WTC11 (cell line): Measurements from ENCODE around the gene APOA4. TPM values are rescaled to one million over a fixed set of nuclear protein-coding genes. Genes with fewer than 3 reads are reported as not detected.

Source experiments
- ATAC-seq: fragments of 200-7000 bp; cut with Tn5 transposase; 2 replicates; pipeline ENCODE4 v1.10.0; 2021; ENCODE audit warnings: mild to moderate bottlenecking, moderate library complexity
- Bru-seq: library from RNA; stranded (reverse); fragments of 400-500 nt; gene quantifications from one replicate; lab custom pipeline; 2021; lab: Mats Ljungman, UMichigan
- CTCF ChIA-PET: fragments of 300-600 bp; sonication (Branson Sonifier 250); formaldehyde crosslinking; loops from one replicate; lab custom pipeline; 2021; ENCODE audit warnings: antibody characterized with exemption; lab: Charles Lee
- POLR2A ChIA-PET: fragments of 350-600 bp; sonication (Branson Sonifier 250); formaldehyde crosslinking; loops from one replicate; lab custom pipeline; 2021; ENCODE audit warnings: antibody characterized with exemption; lab: Charles Lee
- DNase-seq: peaks from one replicate; pipeline ENCODE4 v3.0.0; 2021; ENCODE audit warnings: low spot score
- H3K27ac Mint-ChIP-seq: 2 replicates; pipeline ENCODE4 v1.8.0; 2021; ENCODE audit warnings: mixed read lengths
- H3K27me3 Mint-ChIP-seq: 2 replicates; pipeline ENCODE4 v1.8.0; 2021; ENCODE audit warnings: low read depth, mild to moderate bottlenecking, moderate library complexity, mixed read lengths
- H3K36me3 Mint-ChIP-seq: 2 replicates; pipeline ENCODE4 v1.8.0; 2021; ENCODE audit warnings: mixed read lengths
- H3K4me1 Mint-ChIP-seq: 2 replicates; pipeline ENCODE4 v1.8.0; 2022; ENCODE audit warnings: mixed read lengths
- H3K4me3 Mint-ChIP-seq: 2 replicates; pipeline ENCODE4 v1.8.0; 2021; ENCODE audit warnings: mild to moderate bottlenecking, moderate library complexity, mixed read lengths
- H3K9me3 Mint-ChIP-seq: 2 replicates; pipeline ENCODE4 v1.8.0; 2021; ENCODE audit warnings: mixed read lengths
- ATF1 ChIP-seq: sonication (generic); formaldehyde crosslinking; IDR thresholded peaks from 2 replicates; pipeline ENCODE4 v1.8.1; 2023; ENCODE audit warnings: mild to moderate bottlenecking, moderate library complexity, missing genetic modification reagents
- CREB1 ChIP-seq: sonication (generic); formaldehyde crosslinking; IDR thresholded peaks from 2 replicates; pipeline ENCODE4 v1.8.0; 2023; ENCODE audit warnings: mild to moderate bottlenecking, missing genetic modification reagents
- ELF4 ChIP-seq: sonication (generic); formaldehyde crosslinking; IDR thresholded peaks from 2 replicates; pipeline ENCODE4 v1.8.1; 2022; ENCODE audit warnings: low read depth, mild to moderate bottlenecking, moderate library complexity, missing genetic modification reagents
- ESRRA ChIP-seq: sonication (generic); formaldehyde crosslinking; IDR thresholded peaks from 2 replicates; pipeline ENCODE4 v1.8.1; 2022; ENCODE audit warnings: mild to moderate bottlenecking, missing genetic modification reagents, borderline replicate concordance
- GABPB1 ChIP-seq: sonication (generic); formaldehyde crosslinking; IDR thresholded peaks from 2 replicates; pipeline ENCODE4 v1.8.1; 2023; ENCODE audit warnings: mild to moderate bottlenecking, missing genetic modification reagents
- GRHL2 ChIP-seq: fragments of 250-450 bp; sonication (Bioruptor Pico); IDR thresholded peaks from 2 replicates; pipeline ENCODE4 v1.8.0; 2022; ENCODE audit warnings: mild to moderate bottlenecking, moderate library complexity; ENCODE audit not compliant: insufficient replicate concordance, severe bottlenecking
- IRF1 ChIP-seq: sonication (generic); formaldehyde crosslinking; IDR thresholded peaks from 2 replicates; pipeline ENCODE4 v1.8.0; 2023; ENCODE audit warnings: missing genetic modification reagents
- JUN ChIP-seq: sonication (generic); formaldehyde crosslinking; IDR thresholded peaks from 2 replicates; pipeline ENCODE4 v1.8.0; 2023; ENCODE audit warnings: mild to moderate bottlenecking, missing genetic modification reagents
- NFATC4 ChIP-seq: fragments of 250-450 bp; sonication (Bioruptor Pico); IDR thresholded peaks from 2 replicates; pipeline ENCODE4 v1.9.0; 2021; ENCODE audit warnings: mild to moderate bottlenecking
- PRDM15 ChIP-seq: sonication (generic); formaldehyde crosslinking; IDR thresholded peaks from 2 replicates; pipeline ENCODE4 v1.8.0; 2022; ENCODE audit warnings: missing genetic modification reagents
- SP1 ChIP-seq: sonication (generic); formaldehyde crosslinking; conservative IDR thresholded peaks from 2 replicates; pipeline ENCODE4 v1.8.1; 2022; ENCODE audit warnings: missing genetic modification reagents
- TEAD4 ChIP-seq: sonication (generic); formaldehyde crosslinking; IDR thresholded peaks from 2 replicates; pipeline ENCODE4 v1.8.0; 2022; ENCODE audit warnings: mild to moderate bottlenecking, missing genetic modification reagents
- ZBTB21 ChIP-seq: sonication (generic); formaldehyde crosslinking; IDR thresholded peaks from 2 replicates; pipeline ENCODE4 v1.8.1; 2023; ENCODE audit warnings: mild to moderate bottlenecking, missing genetic modification reagents, borderline replicate concordance
- ZNF219 ChIP-seq: sonication (generic); formaldehyde crosslinking; IDR thresholded peaks from 2 replicates; pipeline ENCODE4 v1.8.0; 2023; ENCODE audit warnings: missing genetic modification reagents, mild to moderate bottlenecking, borderline replicate concordance
- ZNF232 ChIP-seq: sonication (generic); formaldehyde crosslinking; IDR thresholded peaks from 2 replicates; pipeline ENCODE4 v1.8.0; 2022; ENCODE audit warnings: mild to moderate bottlenecking, missing genetic modification reagents
- ZNF416 ChIP-seq: fragments of 250-450 bp; sonication (Bioruptor Pico); IDR thresholded peaks from 2 replicates; pipeline ENCODE4 v1.9.0; 2021; ENCODE audit warnings: mild to moderate bottlenecking, inconsistent platforms
- long read RNA-seq, 3 experiments: library from RNA in 1 of 3; library from capped mRNA in 1 of 3; library from polyadenylated mRNA in 1 of 3; unstranded in 2 of 3; stranded (forward) in 1 of 3; transcript quantifications; one replicate each; pipeline ENCODE4 v2.0.0, GENCODE V29; 2021
- total RNA-seq: library from RNA; stranded (reverse); gene quantifications from 3 replicates; pipeline ENCODE4 v1.2.3, GENCODE V29; 2021
- TF ChIP-seq, protein P1 (sequence below): sonication (generic); formaldehyde crosslinking; IDR thresholded peaks from 2 replicates; pipeline ENCODE4 v1.8.0; 2023; ENCODE audit warnings: missing genetic modification reagents, mild to moderate bottlenecking, borderline replicate concordance
- TF ChIP-seq, protein P2 (sequence below): sonication (generic); formaldehyde crosslinking; IDR thresholded peaks from 2 replicates; pipeline ENCODE4 v1.8.1; 2022; ENCODE audit warnings: low read depth, mild to moderate bottlenecking, moderate library complexity, missing genetic modification reagents, borderline replicate concordance

The APOA4 gene
- total RNA-seq (not detected in 3 replicates), Bru-seq, nascent RNA (not detected)
- long read RNA-seq, experiment 1 = 0 reads
- long read RNA-seq, experiment 2 = 0 reads
- long read RNA-seq, experiment 3 = 0 reads

- Mint-ChIP-seq H3K4me1 (no peaks in the 10 kb centered on the region), H3K9me3 (no peaks in the 10 kb centered on the region), H3K4me3 (no peak within 1 kb of the TSS), H3K27me3 (no peaks in the 10 kb centered on the region; the same call in 1 of the 2 replicates), H3K36me3 (no peaks in the 10 kb centered on the region), H3K27ac (no peak within 1 kb of the TSS)
- ChIA-PET CTCF (interaction anchor here (0.5 to 2.4 kb wide), 5 partner anchors 13 to 606 kb away, joined by 3 to 17 read pairs (median 4); partner anchors contain the start of gene APOA5), POLR2A (no interaction called here)
- TF ChIP-seq GABPB1 (CRISPR knock-in tag) (no peak), TEAD4 (no peak), ZNF232 (CRISPR knock-in tag) (no peak), PRDM15 (CRISPR knock-in tag) (no peak), ELF4 (no peak), ESRRA (CRISPR knock-in tag) (no peak), ZNF416 (no peak), JUN (CRISPR knock-in tag) (no peak), SP1 (CRISPR knock-in tag) (no peak), GRHL2 (CRISPR knock-in tag) (no peak), ATF1 (no peak), IRF1 (CRISPR knock-in tag) (no peak), CREB1 (CRISPR knock-in tag) (no peak), ZBTB21 (CRISPR knock-in tag) (no peak), ZNF219 (CRISPR knock-in tag) (no peak)
- TF ChIP-seq, protein P1, sequence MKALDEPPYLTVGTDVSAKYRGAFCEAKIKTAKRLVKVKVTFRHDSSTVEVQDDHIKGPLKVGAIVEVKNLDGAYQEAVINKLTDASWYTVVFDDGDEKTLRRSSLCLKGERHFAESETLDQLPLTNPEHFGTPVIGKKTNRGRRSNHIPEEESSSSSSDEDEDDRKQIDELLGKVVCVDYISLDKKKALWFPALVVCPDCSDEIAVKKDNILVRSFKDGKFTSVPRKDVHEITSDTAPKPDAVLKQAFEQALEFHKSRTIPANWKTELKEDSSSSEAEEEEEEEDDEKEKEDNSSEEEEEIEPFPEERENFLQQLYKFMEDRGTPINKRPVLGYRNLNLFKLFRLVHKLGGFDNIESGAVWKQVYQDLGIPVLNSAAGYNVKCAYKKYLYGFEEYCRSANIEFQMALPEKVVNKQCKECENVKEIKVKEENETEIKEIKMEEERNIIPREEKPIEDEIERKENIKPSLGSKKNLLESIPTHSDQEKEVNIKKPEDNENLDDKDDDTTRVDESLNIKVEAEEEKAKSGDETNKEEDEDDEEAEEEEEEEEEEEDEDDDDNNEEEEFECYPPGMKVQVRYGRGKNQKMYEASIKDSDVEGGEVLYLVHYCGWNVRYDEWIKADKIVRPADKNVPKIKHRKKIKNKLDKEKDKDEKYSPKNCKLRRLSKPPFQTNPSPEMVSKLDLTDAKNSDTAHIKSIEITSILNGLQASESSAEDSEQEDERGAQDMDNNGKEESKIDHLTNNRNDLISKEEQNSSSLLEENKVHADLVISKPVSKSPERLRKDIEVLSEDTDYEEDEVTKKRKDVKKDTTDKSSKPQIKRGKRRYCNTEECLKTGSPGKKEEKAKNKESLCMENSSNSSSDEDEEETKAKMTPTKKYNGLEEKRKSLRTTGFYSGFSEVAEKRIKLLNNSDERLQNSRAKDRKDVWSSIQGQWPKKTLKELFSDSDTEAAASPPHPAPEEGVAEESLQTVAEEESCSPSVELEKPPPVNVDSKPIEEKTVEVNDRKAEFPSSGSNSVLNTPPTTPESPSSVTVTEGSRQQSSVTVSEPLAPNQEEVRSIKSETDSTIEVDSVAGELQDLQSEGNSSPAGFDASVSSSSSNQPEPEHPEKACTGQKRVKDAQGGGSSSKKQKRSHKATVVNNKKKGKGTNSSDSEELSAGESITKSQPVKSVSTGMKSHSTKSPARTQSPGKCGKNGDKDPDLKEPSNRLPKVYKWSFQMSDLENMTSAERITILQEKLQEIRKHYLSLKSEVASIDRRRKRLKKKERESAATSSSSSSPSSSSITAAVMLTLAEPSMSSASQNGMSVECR (CRISPR knock-in tag) = no peak
- DNase-seq (no peak), ATAC-seq (no peak)
These were observed at the start of gene APOA4 for GRCh38 chr11:116823031-116823843. Gene APOA4 (minus strand): TSS chr11:116823304. CDS start chr11:116823191, 113 bp downstream.

DNA sequence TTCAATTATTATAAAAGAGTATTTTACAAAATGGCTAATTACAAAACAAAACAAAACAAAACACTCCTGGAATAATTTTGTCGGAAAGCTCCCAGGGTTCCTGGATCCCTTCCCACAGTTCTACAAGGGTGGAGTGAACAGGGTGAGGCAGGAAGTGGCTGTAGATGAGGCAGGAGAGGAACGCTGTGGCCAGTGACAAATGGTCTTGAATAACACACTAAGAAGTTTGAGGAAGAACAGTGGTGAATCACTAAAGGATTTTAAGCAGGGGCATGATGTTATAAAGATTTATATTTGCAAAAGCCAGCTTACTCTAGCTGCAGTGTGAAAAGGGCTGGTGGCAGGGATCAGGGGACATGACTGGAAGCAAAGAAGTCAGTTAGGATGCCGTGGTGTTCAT lies 48.1 kb upstream of the APOA4 start:
- H3K36me3 Mint-ChIP-seq = peaks cover 51% of the 10 kb centered on the region
- ChIA-PET POLR2A (no interaction called here), CTCF (interaction anchor here (1.6 kb wide), 1 partner anchor 267 kb away, joined by 8 read pairs; no protein-coding TSS in a partner anchor)

More for the DNA sequence above, 48.1 kb upstream of the APOA4 start:
- Mint-ChIP-seq H3K27ac (no peak overlapping the region), H3K4me1 (no peaks in the 10 kb centered on the region), H3K4me3 (no peak overlapping the region), H3K27me3 (no peaks in the 10 kb centered on the region), H3K9me3 (no peaks in the 10 kb centered on the region)
- TF ChIP-seq, protein P2, sequence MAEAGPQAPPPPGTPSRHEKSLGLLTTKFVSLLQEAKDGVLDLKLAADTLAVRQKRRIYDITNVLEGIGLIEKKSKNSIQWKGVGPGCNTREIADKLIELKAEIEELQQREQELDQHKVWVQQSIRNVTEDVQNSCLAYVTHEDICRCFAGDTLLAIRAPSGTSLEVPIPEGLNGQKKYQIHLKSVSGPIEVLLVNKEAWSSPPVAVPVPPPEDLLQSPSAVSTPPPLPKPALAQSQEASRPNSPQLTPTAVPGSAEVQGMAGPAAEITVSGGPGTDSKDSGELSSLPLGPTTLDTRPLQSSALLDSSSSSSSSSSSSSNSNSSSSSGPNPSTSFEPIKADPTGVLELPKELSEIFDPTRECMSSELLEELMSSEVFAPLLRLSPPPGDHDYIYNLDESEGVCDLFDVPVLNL (CRISPR knock-in tag) = no peak
- no peak for TF ChIP-seq NFATC4
- DNase-seq (no peak), ATAC-seq (no peak)
